H1 (cell line): Measurements from ENCODE around the gene PAQR4. TPM values are rescaled to one million over a fixed set of nuclear protein-coding genes. Genes with fewer than 3 reads are reported as not detected.

Experiments used
- BRCA1 ChIP-seq: IDR thresholded peaks from 2 replicates; pipeline ENCODE4 v1.6.1; 2012; ENCODE audit warnings: low read depth, low read length, improper control_type of control experiment
- GABPA ChIP-seq: IDR thresholded peaks from 2 replicates; pipeline ENCODE4 v1.6.1; 2011; ENCODE audit warnings: mild to moderate bottlenecking, low read length, moderate library complexity, borderline replicate concordance; ENCODE audit not compliant: insufficient read depth
- NRF1 ChIP-seq: IDR thresholded peaks from 2 replicates; pipeline ENCODE4 v1.6.1; 2011; ENCODE audit warnings: mild to moderate bottlenecking, low read depth, low read length, improper control_type of control experiment
- POLR2A ChIP-seq, 2 experiments: IDR thresholded peaks; 1 replicate in 1 of 2; 2 replicates in 1 of 2; pipeline ENCODE4 v1.6.1; 2011; ENCODE audit warnings: low read depth in 2 of 2, low read length in 2 of 2, mild to moderate bottlenecking in 2 of 2; ENCODE audit errors: control extremely low read depth in 1 of 2
- RXRA ChIP-seq: IDR thresholded peaks from 2 replicates; pipeline ENCODE4 v1.6.1; 2011; ENCODE audit warnings: low read depth, mild to moderate bottlenecking, low read length, moderate library complexity; ENCODE audit not compliant: insufficient read depth
- SIX5 ChIP-seq: IDR thresholded peaks from 2 replicates; pipeline ENCODE4 v1.6.1; 2011; ENCODE audit warnings: mild to moderate bottlenecking, low read depth, low read length
- SP2 ChIP-seq: IDR thresholded peaks from 2 replicates; pipeline ENCODE4 v1.6.1; 2012; ENCODE audit warnings: mild to moderate bottlenecking, low read length, inconsistent platforms
- SP4 ChIP-seq: IDR thresholded peaks from 2 replicates; pipeline ENCODE4 v1.6.1; 2012; ENCODE audit warnings: low read length, inconsistent platforms
- polyA plus RNA-seq, 7 experiments: library from polyadenylated mRNA; depleted of rRNA in 3 of 7; stranded (reverse) in 5 of 7; unstranded in 2 of 7; fragments of >200 nt in 5 of 7; fragments of 200-250 nt in 2 of 7; gene quantifications; 1 replicate in 5 of 7; 2 replicates in 1 of 7; 4 replicates in 1 of 7; pipeline versions ENCODE4 v1.2.1 to v1.2.3, GENCODE V29; 2011 to 2013; ENCODE audit warnings: missing spikeins in 2 of 7, mixed read lengths in 2 of 7
- total RNA-seq: library from RNA; stranded (reverse); fragmentation: NEBNext Ultra II Directional; extraction: Animal tissue kit (Norgen Biotek cat#: 25700); gene quantifications from 2 replicates; pipeline ENCODE4 v1.2.1, GENCODE V29; 2021
- TF ChIP-seq, protein P1 (sequence below): fragments of 300-600 bp; sonication (generic); IDR thresholded peaks from 2 replicates; pipeline ENCODE4 v1.7.1; 2012; ENCODE audit warnings: low read length, moderate library complexity, mild to moderate bottlenecking, inconsistent platforms; ENCODE audit not compliant: insufficient replicate concordance
- TF ChIP-seq, protein P2 (sequence below): IDR thresholded peaks from 2 replicates; pipeline ENCODE4 v1.6.1; 2012; ENCODE audit warnings: low read length, inconsistent platforms

PAQR4 gene
- total and polyA plus RNA-seq, 2 of the 8 experiments (the other 6 are each of a cell fraction or from before 2014, with no cell fraction given), result 28.2 to 34.6 TPM

DNA sequence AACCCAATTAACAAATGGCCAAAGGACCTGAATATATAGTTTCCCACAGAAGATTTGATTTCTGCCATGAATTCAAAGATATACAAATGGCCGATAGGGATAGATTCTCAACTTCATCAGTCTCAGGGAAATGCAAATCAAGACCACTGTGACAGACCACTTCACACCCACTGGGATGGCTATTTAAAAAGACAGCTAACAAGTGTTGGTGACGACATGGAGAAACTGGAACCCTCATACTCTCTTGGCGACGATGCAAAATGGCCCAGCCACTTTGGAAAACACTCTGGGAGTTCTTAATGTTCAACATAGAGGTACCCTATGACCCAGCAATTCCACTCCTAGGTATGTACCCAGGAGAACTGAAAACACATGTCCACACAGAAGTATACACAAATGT lies 22.5 kb upstream of the PAQR4 start (continued):
- TF ChIP-seq, protein P1, sequence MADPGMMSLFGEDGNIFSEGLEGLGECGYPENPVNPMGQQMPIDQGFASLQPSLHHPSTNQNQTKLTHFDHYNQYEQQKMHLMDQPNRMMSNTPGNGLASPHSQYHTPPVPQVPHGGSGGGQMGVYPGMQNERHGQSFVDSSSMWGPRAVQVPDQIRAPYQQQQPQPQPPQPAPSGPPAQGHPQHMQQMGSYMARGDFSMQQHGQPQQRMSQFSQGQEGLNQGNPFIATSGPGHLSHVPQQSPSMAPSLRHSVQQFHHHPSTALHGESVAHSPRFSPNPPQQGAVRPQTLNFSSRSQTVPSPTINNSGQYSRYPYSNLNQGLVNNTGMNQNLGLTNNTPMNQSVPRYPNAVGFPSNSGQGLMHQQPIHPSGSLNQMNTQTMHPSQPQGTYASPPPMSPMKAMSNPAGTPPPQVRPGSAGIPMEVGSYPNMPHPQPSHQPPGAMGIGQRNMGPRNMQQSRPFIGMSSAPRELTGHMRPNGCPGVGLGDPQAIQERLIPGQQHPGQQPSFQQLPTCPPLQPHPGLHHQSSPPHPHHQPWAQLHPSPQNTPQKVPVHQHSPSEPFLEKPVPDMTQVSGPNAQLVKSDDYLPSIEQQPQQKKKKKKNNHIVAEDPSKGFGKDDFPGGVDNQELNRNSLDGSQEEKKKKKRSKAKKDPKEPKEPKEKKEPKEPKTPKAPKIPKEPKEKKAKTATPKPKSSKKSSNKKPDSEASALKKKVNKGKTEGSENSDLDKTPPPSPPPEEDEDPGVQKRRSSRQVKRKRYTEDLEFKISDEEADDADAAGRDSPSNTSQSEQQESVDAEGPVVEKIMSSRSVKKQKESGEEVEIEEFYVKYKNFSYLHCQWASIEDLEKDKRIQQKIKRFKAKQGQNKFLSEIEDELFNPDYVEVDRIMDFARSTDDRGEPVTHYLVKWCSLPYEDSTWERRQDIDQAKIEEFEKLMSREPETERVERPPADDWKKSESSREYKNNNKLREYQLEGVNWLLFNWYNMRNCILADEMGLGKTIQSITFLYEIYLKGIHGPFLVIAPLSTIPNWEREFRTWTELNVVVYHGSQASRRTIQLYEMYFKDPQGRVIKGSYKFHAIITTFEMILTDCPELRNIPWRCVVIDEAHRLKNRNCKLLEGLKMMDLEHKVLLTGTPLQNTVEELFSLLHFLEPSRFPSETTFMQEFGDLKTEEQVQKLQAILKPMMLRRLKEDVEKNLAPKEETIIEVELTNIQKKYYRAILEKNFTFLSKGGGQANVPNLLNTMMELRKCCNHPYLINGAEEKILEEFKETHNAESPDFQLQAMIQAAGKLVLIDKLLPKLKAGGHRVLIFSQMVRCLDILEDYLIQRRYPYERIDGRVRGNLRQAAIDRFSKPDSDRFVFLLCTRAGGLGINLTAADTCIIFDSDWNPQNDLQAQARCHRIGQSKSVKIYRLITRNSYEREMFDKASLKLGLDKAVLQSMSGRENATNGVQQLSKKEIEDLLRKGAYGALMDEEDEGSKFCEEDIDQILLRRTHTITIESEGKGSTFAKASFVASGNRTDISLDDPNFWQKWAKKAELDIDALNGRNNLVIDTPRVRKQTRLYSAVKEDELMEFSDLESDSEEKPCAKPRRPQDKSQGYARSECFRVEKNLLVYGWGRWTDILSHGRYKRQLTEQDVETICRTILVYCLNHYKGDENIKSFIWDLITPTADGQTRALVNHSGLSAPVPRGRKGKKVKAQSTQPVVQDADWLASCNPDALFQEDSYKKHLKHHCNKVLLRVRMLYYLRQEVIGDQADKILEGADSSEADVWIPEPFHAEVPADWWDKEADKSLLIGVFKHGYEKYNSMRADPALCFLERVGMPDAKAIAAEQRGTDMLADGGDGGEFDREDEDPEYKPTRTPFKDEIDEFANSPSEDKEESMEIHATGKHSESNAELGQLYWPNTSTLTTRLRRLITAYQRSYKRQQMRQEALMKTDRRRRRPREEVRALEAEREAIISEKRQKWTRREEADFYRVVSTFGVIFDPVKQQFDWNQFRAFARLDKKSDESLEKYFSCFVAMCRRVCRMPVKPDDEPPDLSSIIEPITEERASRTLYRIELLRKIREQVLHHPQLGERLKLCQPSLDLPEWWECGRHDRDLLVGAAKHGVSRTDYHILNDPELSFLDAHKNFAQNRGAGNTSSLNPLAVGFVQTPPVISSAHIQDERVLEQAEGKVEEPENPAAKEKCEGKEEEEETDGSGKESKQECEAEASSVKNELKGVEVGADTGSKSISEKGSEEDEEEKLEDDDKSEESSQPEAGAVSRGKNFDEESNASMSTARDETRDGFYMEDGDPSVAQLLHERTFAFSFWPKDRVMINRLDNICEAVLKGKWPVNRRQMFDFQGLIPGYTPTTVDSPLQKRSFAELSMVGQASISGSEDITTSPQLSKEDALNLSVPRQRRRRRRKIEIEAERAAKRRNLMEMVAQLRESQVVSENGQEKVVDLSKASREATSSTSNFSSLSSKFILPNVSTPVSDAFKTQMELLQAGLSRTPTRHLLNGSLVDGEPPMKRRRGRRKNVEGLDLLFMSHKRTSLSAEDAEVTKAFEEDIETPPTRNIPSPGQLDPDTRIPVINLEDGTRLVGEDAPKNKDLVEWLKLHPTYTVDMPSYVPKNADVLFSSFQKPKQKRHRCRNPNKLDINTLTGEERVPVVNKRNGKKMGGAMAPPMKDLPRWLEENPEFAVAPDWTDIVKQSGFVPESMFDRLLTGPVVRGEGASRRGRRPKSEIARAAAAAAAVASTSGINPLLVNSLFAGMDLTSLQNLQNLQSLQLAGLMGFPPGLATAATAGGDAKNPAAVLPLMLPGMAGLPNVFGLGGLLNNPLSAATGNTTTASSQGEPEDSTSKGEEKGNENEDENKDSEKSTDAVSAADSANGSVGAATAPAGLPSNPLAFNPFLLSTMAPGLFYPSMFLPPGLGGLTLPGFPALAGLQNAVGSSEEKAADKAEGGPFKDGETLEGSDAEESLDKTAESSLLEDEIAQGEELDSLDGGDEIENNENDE, result no peak
- TF ChIP-seq GABPA (no peak), RXRA (no peak), SIX5 (no peak), POLR2A (IDR thresholded peaks at IDR 0.05; ENCODE audit: control extremely low read depth in 1 of 2, low read depth in 2 of 2, low read length in 2 of 2) (no peak), BRCA1 (no peak), NRF1 (no peak), SP2 (no peak), SP4 (no peak)
- TF ChIP-seq, protein P2, sequence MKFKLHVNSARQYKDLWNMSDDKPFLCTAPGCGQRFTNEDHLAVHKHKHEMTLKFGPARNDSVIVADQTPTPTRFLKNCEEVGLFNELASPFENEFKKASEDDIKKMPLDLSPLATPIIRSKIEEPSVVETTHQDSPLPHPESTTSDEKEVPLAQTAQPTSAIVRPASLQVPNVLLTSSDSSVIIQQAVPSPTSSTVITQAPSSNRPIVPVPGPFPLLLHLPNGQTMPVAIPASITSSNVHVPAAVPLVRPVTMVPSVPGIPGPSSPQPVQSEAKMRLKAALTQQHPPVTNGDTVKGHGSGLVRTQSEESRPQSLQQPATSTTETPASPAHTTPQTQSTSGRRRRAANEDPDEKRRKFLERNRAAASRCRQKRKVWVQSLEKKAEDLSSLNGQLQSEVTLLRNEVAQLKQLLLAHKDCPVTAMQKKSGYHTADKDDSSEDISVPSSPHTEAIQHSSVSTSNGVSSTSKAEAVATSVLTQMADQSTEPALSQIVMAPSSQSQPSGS, result no peak
